HFFc6 (cell line): Measurements from ENCODE around the gene ADGRV1. TPM values are rescaled to one million over a fixed set of nuclear protein-coding genes. Genes with fewer than 3 reads are reported as not detected.

Source experiments
- DNase-seq: peaks from one replicate; pipeline ENCODE4 v3.0.0-alpha.2; 2018
- H3K27ac Mint-ChIP-seq: 2 replicates; pipeline ENCODE4 v1.8.0; 2020; ENCODE audit warnings: mild to moderate bottlenecking, mixed read lengths
- H3K27me3 Mint-ChIP-seq: 2 replicates; pipeline ENCODE4 v1.8.0; 2021; ENCODE audit warnings: mild to moderate bottlenecking, moderate library complexity, mixed read lengths; ENCODE audit not compliant: insufficient read depth
- H3K36me3 Mint-ChIP-seq: 2 replicates; pipeline ENCODE4 v1.8.0; 2021; ENCODE audit warnings: low read depth, mixed read lengths
- H3K4me1 Mint-ChIP-seq: 2 replicates; pipeline ENCODE4 v1.8.0; 2020; ENCODE audit warnings: low read depth, mixed read lengths
- H3K4me3 Mint-ChIP-seq: 2 replicates; pipeline ENCODE4 v1.8.0; 2020; ENCODE audit warnings: mild to moderate bottlenecking, moderate library complexity, mixed read lengths
- H3K9me3 Mint-ChIP-seq: 2 replicates; pipeline ENCODE4 v1.8.0; 2020; ENCODE audit warnings: mild to moderate bottlenecking, mixed read lengths
- CTCF ChIP-seq: fragments of 200-600 bp; sonication (generic); IDR thresholded peaks from 2 replicates; pipeline ENCODE4 v1.5.0; 2021; ENCODE audit warnings: antibody characterized with exemption, mild to moderate bottlenecking
- total RNA-seq, 6 experiments: library from RNA; stranded (reverse); fragmentation: NEBNext Ultra II Directional; extraction: Animal tissue kit (Norgen Biotek cat#: 25700); gene quantifications; 2 replicates in 1 of 6; 3 replicates in 5 of 6; pipeline ENCODE4 v1.2.3, GENCODE V29; 2021

The ADGRV1 gene
- total RNA-seq, 6 experiments from 2014 or later, result not detected

- Mint-ChIP-seq H3K36me3 (no peaks in the 10 kb centered on the region), H3K27me3 (peaks cover 1% of the 10 kb centered on the region), H3K9me3 (no peaks in the 10 kb centered on the region), H3K4me3 (no peak overlapping the region), H3K27ac (no peak overlapping the region), H3K4me1 (peaks cover 28% of the 10 kb centered on the region)
- no peak for TF ChIP-seq CTCF
- peak; percentile 11 for DNase-seq
These were observed 588.5 kb downstream of the ADGRV1 start for GRCh38 chr5:91146905-91147600.

- no peak for TF ChIP-seq CTCF
- no peak for DNase-seq
These were observed 591.6 kb downstream of the ADGRV1 start for GRCh38 chr5:91150234-91150633.

GRCh38 chr5:91150636-91151035, 592.0 kb downstream of the ADGRV1 start:
- H3K4me1 Mint-ChIP-seq, result peaks cover 21% of the 10 kb centered on the region
- H3K27ac Mint-ChIP-seq, result no peak overlapping the region
- H3K36me3 Mint-ChIP-seq, result no peaks in the 10 kb centered on the region
- DNase-seq, result no peak
- TF ChIP-seq CTCF, result no peak
- no peak overlapping the region for H3K4me3 Mint-ChIP-seq
- H3K27me3 Mint-ChIP-seq, result no peaks in the 10 kb centered on the region; the same call in 1 of the 2 replicates
- no peaks in the 10 kb centered on the region for H3K9me3 Mint-ChIP-seq

More at GRCh38 chr5:91150234-91150633, 591.6 kb downstream of the ADGRV1 start:
- no peak overlapping the region for H3K27ac Mint-ChIP-seq
- H3K27me3 Mint-ChIP-seq, result no peaks in the 10 kb centered on the region; the same call in 1 of the 2 replicates
- no peaks in the 10 kb centered on the region for H3K36me3 Mint-ChIP-seq
- H3K4me3 Mint-ChIP-seq, result no peak overlapping the region
- H3K4me1 Mint-ChIP-seq, result peaks cover 25% of the 10 kb centered on the region
- no peaks in the 10 kb centered on the region for H3K9me3 Mint-ChIP-seq

GRCh38 chr5:91151947-91152346, 593.4 kb downstream of the ADGRV1 start:
- no peak overlapping the region for H3K27ac Mint-ChIP-seq
- peak; percentile 77 for DNase-seq
- H3K4me1 Mint-ChIP-seq, result peaks cover 21% of the 10 kb centered on the region
- no peaks in the 10 kb centered on the region for H3K9me3 Mint-ChIP-seq
- H3K4me3 Mint-ChIP-seq, result peak overlapping the region; percentile 1; the same call in 1 of the 2 replicates
- no peak for TF ChIP-seq CTCF
- no peaks in the 10 kb centered on the region for H3K36me3 Mint-ChIP-seq
- H3K27me3 Mint-ChIP-seq, result no peaks in the 10 kb centered on the region; the same call in 1 of the 2 replicates

GRCh38 chr5:91154338-91154737, 595.7 kb downstream of the ADGRV1 start:
- H3K4me1 Mint-ChIP-seq, result peaks cover 21% of the 10 kb centered on the region
- H3K4me3 Mint-ChIP-seq, result no peak overlapping the region
- no peaks in the 10 kb centered on the region for H3K9me3 Mint-ChIP-seq
- H3K36me3 Mint-ChIP-seq, result no peaks in the 10 kb centered on the region
- TF ChIP-seq CTCF, result no peak
- no peak overlapping the region for H3K27ac Mint-ChIP-seq
- DNase-seq, result no peak
- H3K27me3 Mint-ChIP-seq, result peaks cover 2% of the 10 kb centered on the region
